Tibial nerve (tissue), 4 donors: ENCODE data around the gene SPECC1.

ENCODE experiments used
- EP300 ChIP-seq, 2 donors: sonication (generic); formaldehyde crosslinking; IDR thresholded peaks; one replicate each; pipeline ENCODE4 v1.6.1; 2017; ENCODE audit warnings: antibody characterized with exemption in 2 of 2, mild to moderate bottlenecking in 1 of 2
- TF ChIP-seq, protein P1 (sequence below), 5 experiments: fragments of 200-600 bp in 3 of 5; fragments of 450-650 bp in 2 of 5; sonication (generic) in 3 of 5; IDR thresholded peaks; one replicate each; pipeline ENCODE4 v1.5.1; 2016 to 2019; ENCODE audit warnings: antibody characterized with exemption in 5 of 5, mild to moderate bottlenecking in 3 of 5, moderate library complexity in 2 of 5

DNA sequence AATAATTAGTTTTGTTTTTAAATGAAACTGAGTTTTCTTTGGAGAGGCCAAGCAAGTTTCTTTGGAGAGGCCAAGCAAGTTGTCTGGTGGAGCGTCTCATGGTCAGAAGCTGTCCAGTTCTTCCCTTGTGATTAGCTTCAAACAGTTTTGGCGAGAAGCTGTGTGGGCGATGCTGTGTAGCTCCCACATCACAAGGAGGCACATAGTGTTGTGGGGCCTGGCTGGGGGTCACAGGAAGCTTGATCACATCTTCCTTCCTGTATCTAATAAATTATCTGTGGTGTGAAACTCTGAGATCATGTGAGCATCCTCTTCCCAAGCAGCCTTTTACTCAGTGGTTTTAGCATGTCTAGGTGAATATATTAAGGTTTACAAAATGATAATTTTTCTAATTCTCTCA, 33.9 kb downstream of the SPECC1 start:
- TF ChIP-seq, protein P1, sequence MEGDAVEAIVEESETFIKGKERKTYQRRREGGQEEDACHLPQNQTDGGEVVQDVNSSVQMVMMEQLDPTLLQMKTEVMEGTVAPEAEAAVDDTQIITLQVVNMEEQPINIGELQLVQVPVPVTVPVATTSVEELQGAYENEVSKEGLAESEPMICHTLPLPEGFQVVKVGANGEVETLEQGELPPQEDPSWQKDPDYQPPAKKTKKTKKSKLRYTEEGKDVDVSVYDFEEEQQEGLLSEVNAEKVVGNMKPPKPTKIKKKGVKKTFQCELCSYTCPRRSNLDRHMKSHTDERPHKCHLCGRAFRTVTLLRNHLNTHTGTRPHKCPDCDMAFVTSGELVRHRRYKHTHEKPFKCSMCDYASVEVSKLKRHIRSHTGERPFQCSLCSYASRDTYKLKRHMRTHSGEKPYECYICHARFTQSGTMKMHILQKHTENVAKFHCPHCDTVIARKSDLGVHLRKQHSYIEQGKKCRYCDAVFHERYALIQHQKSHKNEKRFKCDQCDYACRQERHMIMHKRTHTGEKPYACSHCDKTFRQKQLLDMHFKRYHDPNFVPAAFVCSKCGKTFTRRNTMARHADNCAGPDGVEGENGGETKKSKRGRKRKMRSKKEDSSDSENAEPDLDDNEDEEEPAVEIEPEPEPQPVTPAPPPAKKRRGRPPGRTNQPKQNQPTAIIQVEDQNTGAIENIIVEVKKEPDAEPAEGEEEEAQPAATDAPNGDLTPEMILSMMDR (IDR thresholded peaks at IDR 0.05) = no peak
- TF ChIP-seq EP300 (IDR thresholded peaks at IDR 0.05) = no peak
